GM18907 (cell line): ENCODE data around the gene FRMPD3.

Source experiments
- ATAC-seq: cut with Tn5 transposase; IDR thresholded peaks from one replicate; pipeline ENCODE4 v1.9.1; 2021; ENCODE audit warnings: mild to moderate bottlenecking, moderate library complexity; ENCODE audit not compliant: unreplicated experiment

Gene FRMPD3

GRCh38 chrX:107477406-107477805 lies 28.0 kb downstream of the FRMPD3 start:
- no peak for ATAC-seq

GRCh38 chrX:107480272-107480671 lies 30.8 kb downstream of the FRMPD3 start:
- no peak for ATAC-seq

GRCh38 chrX:107482046-107482445 lies 32.6 kb downstream of the FRMPD3 start:
- ATAC-seq = no peak

GRCh38 chrX:107484002-107484726 lies 34.7 kb downstream of the FRMPD3 start:
- ATAC-seq = no peak

GRCh38 chrX:107485013-107485412 lies 35.6 kb downstream of the FRMPD3 start:
- no peak for ATAC-seq

- no peak for ATAC-seq
Observed at GRCh38 chrX:107493141-107493540, 43.7 kb downstream of the FRMPD3 start.

- ATAC-seq = no peak
Observed at GRCh38 chrX:107496786-107497185, 47.3 kb downstream of the FRMPD3 start.
